Lower leg skin (tissue), 4 donors: Measurements from ENCODE around the gene KRT2. TPM values are rescaled to one million over a fixed set of nuclear protein-coding genes. Genes with fewer than 3 reads are reported as not detected.

Experiments
- DNase-seq, 2 donors: peaks; one replicate each; pipeline ENCODE4 v3.0.0-alpha.2; 2019; ENCODE audit warnings: low spot score in 2 of 2
- H3K4me3 ChIP-seq: fragments of 200-600 bp; sonication (generic); 2 replicates; pipeline ENCODE4 v1.5.1; 2017; ENCODE audit warnings: mild to moderate bottlenecking, low read depth; ENCODE audit not compliant: poor library complexity, severe bottlenecking
- POLR2A ChIP-seq, 2 donors: fragments of 450-650 bp; IDR thresholded peaks; one replicate each; pipeline ENCODE4 v1.6.1; 2016 to 2017; ENCODE audit warnings: antibody characterized with exemption in 2 of 2, mild to moderate bottlenecking in 1 of 2, moderate library complexity in 1 of 2
- WGBS, 2 donors: methylation state at CpG; one replicate each; pipeline ENCODE4 v1.1.5; 2018; 5-methylcytosine and 5-hydroxymethylcytosine counted together
- intact Hi-C: fragments of 100-400 bp; cut with DNase I; formaldehyde crosslinking; loops from one replicate; pipeline ENCODE4 v1.15.0; 2023; ENCODE audit warnings: low total_unique reads
- total RNA-seq, 4 donors: library from RNA; depleted of rRNA; stranded (reverse); fragments of >200 nt; gene quantifications; one replicate each; pipeline ENCODE4 v1.1.0, GENCODE V29; 2016
- TF ChIP-seq, protein P1 (sequence below), 3 donors: fragments of 450-650 bp; IDR thresholded peaks; one replicate each; pipeline ENCODE4 v1.5.1; 2016; ENCODE audit warnings: antibody characterized with exemption in 3 of 3, mild to moderate bottlenecking in 3 of 3, moderate library complexity in 2 of 3

Gene KRT2
- total RNA-seq, 4 donors from 2014 or later = 1,166 to 2,212 (median 1,643) TPM

DNA sequence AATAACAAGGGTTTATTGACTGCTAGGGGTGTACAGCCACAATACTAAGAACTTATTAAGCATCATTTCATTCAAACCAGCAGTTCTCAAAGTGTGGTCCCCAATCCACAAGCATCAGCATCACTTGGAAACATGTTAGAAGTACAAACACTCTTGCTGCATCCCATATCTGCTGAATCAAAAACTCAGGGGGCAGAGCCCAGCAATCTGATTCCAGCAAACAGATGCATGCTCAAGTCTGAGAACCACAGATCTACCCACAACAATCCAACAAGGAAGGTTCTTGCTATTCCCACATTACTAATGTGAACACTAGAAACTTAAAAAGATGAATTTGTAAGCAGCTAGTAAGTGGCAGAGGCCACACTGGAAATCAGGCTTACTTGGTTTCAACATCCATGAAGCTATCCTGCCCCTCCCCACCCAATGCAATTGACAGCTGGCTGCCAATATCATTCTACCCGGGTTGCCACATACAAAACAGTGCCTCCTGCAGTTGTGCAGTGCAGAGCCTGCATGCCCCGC lies 45.1 kb upstream of the KRT2 start:
- TF ChIP-seq POLR2A (IDR thresholded peaks at IDR 0.05) = no peak
- TF ChIP-seq, protein P1, sequence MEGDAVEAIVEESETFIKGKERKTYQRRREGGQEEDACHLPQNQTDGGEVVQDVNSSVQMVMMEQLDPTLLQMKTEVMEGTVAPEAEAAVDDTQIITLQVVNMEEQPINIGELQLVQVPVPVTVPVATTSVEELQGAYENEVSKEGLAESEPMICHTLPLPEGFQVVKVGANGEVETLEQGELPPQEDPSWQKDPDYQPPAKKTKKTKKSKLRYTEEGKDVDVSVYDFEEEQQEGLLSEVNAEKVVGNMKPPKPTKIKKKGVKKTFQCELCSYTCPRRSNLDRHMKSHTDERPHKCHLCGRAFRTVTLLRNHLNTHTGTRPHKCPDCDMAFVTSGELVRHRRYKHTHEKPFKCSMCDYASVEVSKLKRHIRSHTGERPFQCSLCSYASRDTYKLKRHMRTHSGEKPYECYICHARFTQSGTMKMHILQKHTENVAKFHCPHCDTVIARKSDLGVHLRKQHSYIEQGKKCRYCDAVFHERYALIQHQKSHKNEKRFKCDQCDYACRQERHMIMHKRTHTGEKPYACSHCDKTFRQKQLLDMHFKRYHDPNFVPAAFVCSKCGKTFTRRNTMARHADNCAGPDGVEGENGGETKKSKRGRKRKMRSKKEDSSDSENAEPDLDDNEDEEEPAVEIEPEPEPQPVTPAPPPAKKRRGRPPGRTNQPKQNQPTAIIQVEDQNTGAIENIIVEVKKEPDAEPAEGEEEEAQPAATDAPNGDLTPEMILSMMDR (IDR thresholded peaks at IDR 0.05) = no peak
- no peak for DNase-seq
- 62 to 63% methylated on average over 2 of the region's 2 CpGs for WGBS, 2 donors
- no peak overlapping the region for H3K4me3 ChIP-seq
- intact Hi-C loops = no loop called here

DNA sequence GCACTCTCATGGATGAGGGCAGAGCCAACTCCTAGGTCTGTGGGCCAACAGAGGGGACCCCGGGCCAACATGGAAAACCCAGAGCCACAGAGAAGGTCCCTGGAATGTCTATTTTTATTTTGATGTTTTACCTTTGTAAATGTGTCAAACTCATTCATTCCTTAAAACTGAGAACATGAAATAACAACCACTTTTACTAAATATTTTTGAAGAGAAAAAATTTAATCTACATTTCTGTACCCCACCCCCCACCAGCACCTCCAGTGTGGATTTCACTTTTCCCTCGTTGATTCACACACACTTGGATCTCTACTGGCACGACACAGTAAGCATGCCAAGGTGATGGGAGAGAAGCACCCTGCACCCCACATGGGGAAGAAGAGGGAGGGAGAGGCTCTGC lies 44.6 kb upstream of the KRT2 start:
- DNase-seq = no peak
- no peak overlapping the region for H3K4me3 ChIP-seq
- intact Hi-C loops = no loop called here
- TF ChIP-seq, protein P1 (IDR thresholded peaks at IDR 0.05) = no peak
- TF ChIP-seq POLR2A (IDR thresholded peaks at IDR 0.05) = no peak
- WGBS, 2 donors = 65 to 71% methylated on average over 3 of the region's 3 CpGs

DNA sequence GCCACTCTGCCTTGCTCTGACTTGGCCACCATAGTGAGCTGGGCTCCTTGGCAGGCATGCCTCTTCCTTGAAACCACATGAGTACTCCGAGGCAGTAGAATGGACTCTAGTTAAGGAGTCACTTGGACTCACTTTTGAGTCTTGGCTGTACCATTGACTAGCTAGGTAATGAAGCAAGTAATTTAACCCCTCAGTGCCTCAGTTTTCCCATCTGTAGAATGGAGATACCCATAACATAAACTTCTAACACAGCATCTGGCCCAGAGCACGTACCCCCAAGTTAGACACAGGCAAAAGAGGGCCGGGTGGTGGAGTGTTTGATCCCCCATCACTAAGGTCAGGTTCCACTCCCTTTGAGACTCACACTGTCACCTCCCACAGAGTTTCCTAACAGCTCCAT lies 43.0 kb upstream of the KRT2 start:
- no peak overlapping the region for H3K4me3 ChIP-seq
- 75 to 82% methylated on average over 3 of the region's 3 CpGs for WGBS, 2 donors
- TF ChIP-seq, protein P1 (IDR thresholded peaks at IDR 0.05) = no peak
- no peak for TF ChIP-seq POLR2A (IDR thresholded peaks at IDR 0.05)
- intact Hi-C loops = no loop called here
- DNase-seq = no peak

DNA sequence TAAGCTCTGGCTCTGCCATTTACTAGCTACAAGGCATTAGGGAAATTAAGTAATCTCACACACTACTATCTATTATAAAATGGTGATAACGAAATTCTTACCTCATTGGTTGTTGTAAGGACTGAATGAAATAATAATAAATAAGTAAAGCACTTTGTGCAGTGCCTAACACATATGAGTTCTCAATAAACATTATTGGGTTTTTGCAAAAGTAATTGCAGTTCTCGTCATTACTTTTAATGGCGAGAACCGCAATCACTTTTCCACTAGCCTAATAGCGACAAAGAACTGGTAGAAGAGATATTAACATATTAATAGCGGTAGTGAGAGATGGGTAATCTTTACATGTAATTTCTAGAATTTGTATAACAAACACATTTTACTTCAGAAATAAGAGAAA lies 42.1 kb upstream of the KRT2 start:
- 91% methylated on average over 6 of the region's 6 CpGs for WGBS, 2 donors

DNA sequence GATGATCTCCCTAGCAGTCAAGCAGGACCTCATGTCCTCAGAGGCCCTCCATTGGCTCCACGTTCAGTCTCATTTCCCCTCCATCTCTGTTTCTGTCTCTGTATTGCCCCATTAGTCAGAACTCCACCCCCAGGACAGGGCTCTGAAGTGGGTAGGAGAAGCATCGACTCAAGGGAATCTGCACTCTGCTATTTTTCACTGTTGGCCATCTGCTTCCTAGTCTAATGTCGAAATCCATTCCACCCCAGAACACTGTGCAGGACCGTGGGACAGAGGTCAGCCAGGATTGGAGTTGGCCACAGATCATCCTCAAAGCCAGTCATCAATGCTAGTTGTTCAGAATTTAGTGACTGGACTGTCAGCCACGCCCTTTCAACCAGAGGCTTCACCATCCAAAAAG lies 41.2 kb upstream of the KRT2 start:
- no peak for DNase-seq
- no peak for TF ChIP-seq POLR2A (IDR thresholded peaks at IDR 0.05)
- TF ChIP-seq, protein P1 (IDR thresholded peaks at IDR 0.05) = no peak
- no peak overlapping the region for H3K4me3 ChIP-seq
- intact Hi-C loops = no loop called here
- 76 to 78% methylated on average over 5 of the region's 5 CpGs for WGBS, 2 donors

More for the DNA sequence above, 42.1 kb upstream of the KRT2 start:
- TF ChIP-seq, protein P1 (IDR thresholded peaks at IDR 0.05) = no peak
- TF ChIP-seq POLR2A (IDR thresholded peaks at IDR 0.05) = no peak
- H3K4me3 ChIP-seq = no peak overlapping the region
- intact Hi-C loops = no loop called here
- DNase-seq = no peak

DNA sequence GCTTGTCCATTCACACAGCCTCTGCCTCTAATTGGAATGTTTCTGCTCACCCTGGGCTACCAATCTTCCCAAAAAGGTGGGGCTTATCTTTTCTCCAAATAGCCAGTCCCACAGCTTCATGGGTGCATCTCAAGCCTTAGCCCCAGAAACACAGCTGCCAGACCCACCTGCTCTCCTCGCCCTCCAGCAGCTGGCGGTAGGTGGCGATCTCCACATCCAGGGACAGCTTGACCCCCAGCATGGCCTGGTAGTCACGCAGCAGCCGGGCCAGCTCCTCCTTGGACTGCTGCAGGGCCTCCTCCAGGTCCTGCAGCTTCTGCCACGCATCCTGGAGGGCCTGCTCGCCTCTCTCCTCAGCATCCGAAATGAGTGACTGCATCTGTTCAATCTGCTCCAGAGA lies 40.2 kb upstream of the KRT2 start:
- DNase-seq = no peak
- WGBS, 2 donors = 84 to 88% methylated on average over 4 to 8 of the region's 8 CpGs
- TF ChIP-seq, protein P1 (IDR thresholded peaks at IDR 0.05) = no peak
- TF ChIP-seq POLR2A (IDR thresholded peaks at IDR 0.05) = no peak
- H3K4me3 ChIP-seq = no peak overlapping the region
- intact Hi-C loops = no loop called here
